Liver (tissue), 9 donors: ENCODE results near the gene DUSP10. TPM values are rescaled to one million over a fixed set of nuclear protein-coding genes. Genes with fewer than 3 reads are reported as not detected.

Experiments
- DNase-seq: peaks from one replicate; pipeline ENCODE4 v3.0.0-alpha.2; 2017; ENCODE audit warnings: low spot score
- H3K27ac ChIP-seq, 2 donors: one replicate each; pipeline ENCODE4 v1.7.0; 2013; ENCODE audit warnings: inconsistent platforms in 2 of 2, low read length in 2 of 2, control low read depth in 1 of 2, low read depth in 1 of 2, mild to moderate bottlenecking in 1 of 2
- H3K27me3 ChIP-seq, 4 donors: one replicate each; pipeline versions ENCODE4 v1.6.1 to v1.7.0; 2013; ENCODE audit warnings: low read length in 3 of 4, inconsistent platforms in 1 of 4, mild to moderate bottlenecking in 1 of 4, moderate library complexity in 1 of 4; ENCODE audit not compliant: control insufficient read depth in 4 of 4, insufficient read depth in 4 of 4
- H3K36me3 ChIP-seq, 4 donors: one replicate each; pipeline versions ENCODE4 v1.6.1 to v1.7.0; 2013; ENCODE audit warnings: low read length in 3 of 4, mild to moderate bottlenecking in 3 of 4, low read depth in 1 of 4, moderate library complexity in 1 of 4; ENCODE audit not compliant: control insufficient read depth in 4 of 4, insufficient read depth in 3 of 4
- H3K4me1 ChIP-seq, 4 donors: one replicate each; pipeline versions ENCODE4 v1.6.1 to v1.7.0; 2013; ENCODE audit warnings: low read length in 3 of 4, mild to moderate bottlenecking in 3 of 4, moderate library complexity in 1 of 4; ENCODE audit not compliant: control insufficient read depth in 4 of 4, insufficient read depth in 4 of 4
- H3K4me3 ChIP-seq, 3 donors: one replicate each; pipeline versions ENCODE4 v1.6.1 to v1.7.0; 2013; ENCODE audit warnings: low read length in 3 of 3, control low read depth in 1 of 3, low read depth in 1 of 3, mild to moderate bottlenecking in 1 of 3
- H3K9ac ChIP-seq, 2 donors: one replicate each; pipeline ENCODE4 v1.7.0; 2013; ENCODE audit warnings: low read length in 2 of 2, mild to moderate bottlenecking in 2 of 2, moderate library complexity in 2 of 2, control low read depth in 1 of 2, low read depth in 1 of 2
- H3K9me3 ChIP-seq, 4 donors: one replicate each; pipeline versions ENCODE4 v1.6.1 to v1.7.0; 2013; ENCODE audit warnings: low read length in 3 of 4; ENCODE audit not compliant: control insufficient read depth in 4 of 4
- EGR1 ChIP-seq, 2 donors: IDR thresholded peaks; 2 replicates each; pipeline ENCODE4 v1.6.1; 2016 to 2018; ENCODE audit warnings: antibody characterized with exemption in 2 of 2, low read depth in 2 of 2
- GABPA ChIP-seq, 2 donors: IDR thresholded peaks in 1 of 2; conservative IDR thresholded peaks in 1 of 2; 2 replicates each; pipeline ENCODE4 v1.6.1; 2016; ENCODE audit warnings: antibody characterized with exemption in 2 of 2, mild to moderate bottlenecking in 1 of 2, moderate library complexity in 1 of 2
- HNF4A ChIP-seq, 2 donors: conservative IDR thresholded peaks; 2 replicates each; pipeline ENCODE4 v1.6.1; 2016; ENCODE audit warnings: antibody characterized with exemption in 2 of 2, mild to moderate bottlenecking in 2 of 2
- HNF4G ChIP-seq: IDR thresholded peaks from 2 replicates; pipeline ENCODE4 v1.6.1; 2016; ENCODE audit warnings: antibody characterized with exemption
- RAD21 ChIP-seq, 2 donors: IDR thresholded peaks; 2 replicates each; pipeline ENCODE4 v1.6.1; 2016; ENCODE audit warnings: antibody characterized with exemption in 2 of 2, mild to moderate bottlenecking in 2 of 2
- SP1 ChIP-seq: IDR thresholded peaks from 2 replicates; pipeline ENCODE4 v1.6.1; 2018; ENCODE audit warnings: antibody characterized with exemption, mild to moderate bottlenecking
- WGBS: extraction: QIAGEN DNeasy Blood & Tissue Kit; methylation state at CpG from one replicate; pipeline ENCODE4 v1.1.7; 2013; 5-methylcytosine and 5-hydroxymethylcytosine counted together
- polyA plus RNA-seq, 2 donors: library from polyadenylated mRNA; stranded (reverse) in 1 of 2; unstranded in 1 of 2; fragments of 200-250 nt in 1 of 2; fragments of >200 nt in 1 of 2; fragmentation: Nextera tagmentation in 1 of 2; extraction: Ambion mirVana in 1 of 2; gene quantifications; one replicate each; pipeline versions ENCODE4 v1.2.1 to v1.2.3, GENCODE V29; 2013 to 2015
- total RNA-seq, 2 donors: library from RNA; depleted of rRNA; stranded (reverse); fragments of >200 nt; gene quantifications; one replicate each; pipeline ENCODE4 v1.2.3, GENCODE V29; 2014
- TF ChIP-seq, protein P1 (sequence below): fragments of 150-350 bp; IDR thresholded peaks from 2 replicates; pipeline ENCODE4 v1.5.1; 2017; ENCODE audit warnings: improper control_type of control experiment, low read depth, low read length; ENCODE audit not compliant: missing input control
- TF ChIP-seq, protein P2 (sequence below): IDR thresholded peaks from 2 replicates; pipeline ENCODE4 v1.6.1; 2016; ENCODE audit warnings: antibody characterized with exemption
- donor health status: healthy.
- donor health status: healthy.
- donor health status: healthy.
- donor health status: healthy.
- donor health status: healthy.

DUSP10 gene
- total and polyA plus RNA-seq, 4 donors = 6.7 to 15.4 (median 10.7) TPM

DNA sequence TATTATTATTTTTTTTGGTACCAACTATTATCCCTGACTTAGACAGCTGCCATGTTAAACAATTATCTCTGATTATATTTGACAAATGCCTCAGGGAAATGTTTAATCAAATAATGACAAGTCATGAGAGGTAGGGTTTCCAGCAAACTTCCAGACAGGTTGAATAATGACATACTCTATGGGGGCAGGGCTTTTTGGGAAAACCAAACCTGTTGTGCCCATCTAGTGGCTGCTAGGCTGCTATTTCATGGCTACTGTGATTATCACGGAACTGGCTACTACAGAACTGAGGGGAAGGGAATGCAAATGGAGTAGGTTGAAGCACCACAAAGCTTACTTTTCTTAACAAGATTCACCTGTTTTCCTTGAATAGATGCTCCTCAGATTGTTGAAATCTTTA lies 77.6 kb downstream of the DUSP10 start:
- no peak for DNase-seq
- no peaks in the 10 kb centered on the region for H3K9me3 ChIP-seq
- TF ChIP-seq EGR1 (IDR thresholded peaks at IDR 0.05; ENCODE audit: low read depth in 2 of 2) (no peak), RAD21 (IDR thresholded peaks at IDR 0.05) (peak in 1 of 2 donors; percentile 4)
- H3K27ac ChIP-seq = no peak overlapping the region
- no peak overlapping the region for H3K4me3 ChIP-seq
- no peaks in the 10 kb centered on the region for H3K4me1 ChIP-seq
- no peaks in the 10 kb centered on the region for H3K36me3 ChIP-seq
- no peaks in the 10 kb centered on the region for H3K27me3 ChIP-seq
- 30% methylated on average over 1 of the region's 1 CpG for WGBS
- H3K9ac ChIP-seq = no peak overlapping the region

DNA sequence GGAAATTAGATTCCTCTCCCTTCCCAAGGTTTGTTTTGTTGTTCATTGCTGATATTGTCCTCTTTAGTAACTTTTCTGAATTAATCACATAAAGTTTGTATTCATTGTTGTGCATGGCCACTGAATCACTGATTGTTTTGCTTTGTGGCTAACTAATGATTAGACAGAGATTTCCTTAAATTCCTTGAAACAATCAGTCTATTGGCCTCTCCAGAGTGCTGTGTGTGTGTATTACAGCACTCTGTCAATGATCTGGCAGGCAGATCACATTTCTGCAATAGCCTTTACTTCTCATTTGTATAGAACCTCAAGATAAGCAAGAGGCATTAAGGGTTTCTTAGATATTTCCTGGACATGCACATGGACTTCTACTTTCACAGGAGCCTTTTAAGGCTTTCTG lies 78.6 kb downstream of the DUSP10 start:
- H3K4me3 ChIP-seq = no peak overlapping the region
- H3K4me1 ChIP-seq = no peaks in the 10 kb centered on the region
- H3K9ac ChIP-seq = no peak overlapping the region
- no peak overlapping the region for H3K27ac ChIP-seq
- TF ChIP-seq HNF4A (conservative IDR thresholded peaks at IDR 0.05) = no peak
- no peak for TF ChIP-seq GABPA (IDR thresholded peaks at IDR 0.05 in 1 of 2, conservative IDR thresholded peaks at IDR 0.05 in 1 of 2)
- DNase-seq = no peak
- H3K9me3 ChIP-seq = no peaks in the 10 kb centered on the region
- H3K36me3 ChIP-seq = no peaks in the 10 kb centered on the region
- H3K27me3 ChIP-seq = no peaks in the 10 kb centered on the region

DNA sequence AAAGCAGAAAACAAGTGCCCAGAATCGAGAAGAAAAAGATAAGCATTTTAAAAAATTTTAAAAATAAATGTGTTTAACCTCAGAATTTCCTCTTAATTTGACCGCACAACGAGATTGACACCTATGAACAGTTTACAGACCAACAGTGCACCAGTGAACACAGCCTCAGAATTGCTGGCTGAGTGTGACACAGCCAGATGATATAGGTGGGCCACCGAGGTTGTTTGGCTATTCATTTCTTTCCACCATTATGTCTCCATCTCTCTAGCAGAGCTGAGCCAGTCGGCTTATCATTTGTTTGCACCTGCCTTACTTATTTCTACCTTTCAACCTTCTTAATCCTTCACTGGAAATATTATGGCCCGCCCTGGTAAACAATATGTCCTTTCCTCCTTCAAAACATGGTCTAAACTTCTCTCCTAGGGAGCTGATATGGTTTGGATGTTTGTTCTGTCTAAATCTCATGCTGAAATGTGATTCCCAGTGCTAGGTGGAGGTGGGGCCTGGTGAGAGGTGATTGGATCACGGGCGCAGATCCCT lies 86.1 kb downstream of the DUSP10 start:
- Histone ChIP-seq H3K4me1 (no peaks in the 10 kb centered on the region), H3K27ac (no peak overlapping the region), H3K9ac (no peak overlapping the region), H3K9me3 (no peaks in the 10 kb centered on the region), H3K36me3 (no peaks in the 10 kb centered on the region), H3K4me3 (no peak overlapping the region), H3K27me3 (no peaks in the 10 kb centered on the region)
- WGBS = 88% methylated on average over 8 of the region's 8 CpGs
- TF ChIP-seq HNF4G (no peak), HNF4A (conservative IDR thresholded peaks at IDR 0.05) (no peak), EGR1 (IDR thresholded peaks at IDR 0.05; ENCODE audit: low read depth in 2 of 2) (no peak), SP1 (no peak)
- TF ChIP-seq, protein P1, sequence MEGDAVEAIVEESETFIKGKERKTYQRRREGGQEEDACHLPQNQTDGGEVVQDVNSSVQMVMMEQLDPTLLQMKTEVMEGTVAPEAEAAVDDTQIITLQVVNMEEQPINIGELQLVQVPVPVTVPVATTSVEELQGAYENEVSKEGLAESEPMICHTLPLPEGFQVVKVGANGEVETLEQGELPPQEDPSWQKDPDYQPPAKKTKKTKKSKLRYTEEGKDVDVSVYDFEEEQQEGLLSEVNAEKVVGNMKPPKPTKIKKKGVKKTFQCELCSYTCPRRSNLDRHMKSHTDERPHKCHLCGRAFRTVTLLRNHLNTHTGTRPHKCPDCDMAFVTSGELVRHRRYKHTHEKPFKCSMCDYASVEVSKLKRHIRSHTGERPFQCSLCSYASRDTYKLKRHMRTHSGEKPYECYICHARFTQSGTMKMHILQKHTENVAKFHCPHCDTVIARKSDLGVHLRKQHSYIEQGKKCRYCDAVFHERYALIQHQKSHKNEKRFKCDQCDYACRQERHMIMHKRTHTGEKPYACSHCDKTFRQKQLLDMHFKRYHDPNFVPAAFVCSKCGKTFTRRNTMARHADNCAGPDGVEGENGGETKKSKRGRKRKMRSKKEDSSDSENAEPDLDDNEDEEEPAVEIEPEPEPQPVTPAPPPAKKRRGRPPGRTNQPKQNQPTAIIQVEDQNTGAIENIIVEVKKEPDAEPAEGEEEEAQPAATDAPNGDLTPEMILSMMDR = no peak
- TF ChIP-seq, protein P2, sequence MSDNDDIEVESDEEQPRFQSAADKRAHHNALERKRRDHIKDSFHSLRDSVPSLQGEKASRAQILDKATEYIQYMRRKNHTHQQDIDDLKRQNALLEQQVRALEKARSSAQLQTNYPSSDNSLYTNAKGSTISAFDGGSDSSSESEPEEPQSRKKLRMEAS = no peak
- no peak for DNase-seq
